Activated CD4-positive, alpha-beta T cell treated with anti-CD3 and anti-CD28 coated beads for 24 hours (primary cell): ENCODE data around the gene SLC26A11.

Experiments
- DNase-seq, 2 donors: peaks; one replicate each; pipeline ENCODE4 v3.0.0-alpha.2; 2020; ENCODE audit warnings: low read depth in 2 of 2

Gene SLC26A11

GRCh38 chr17:80217703-80218362 is 2.4 kb upstream of the SLC26A11 start:
- DNase-seq = no peak

- no peak for DNase-seq
These were observed 1.8 kb upstream of the SLC26A11 start for GRCh38 chr17:80218391-80218790.

- DNase-seq = peak; percentile 89 to 92
These were observed 1.0 kb upstream of the SLC26A11 start for GRCh38 chr17:80219013-80219762.

GRCh38 chr17:80219763-80220053 is 519 bp upstream of the SLC26A11 start:
- no peak for DNase-seq

GRCh38 chr17:80220736-80221215 is 549 bp downstream of the SLC26A11 start:
- no peak for DNase-seq

GRCh38 chr17:80221351-80222105 is 1.3 kb downstream of the SLC26A11 start:
- no peak for DNase-seq

- no peak for DNase-seq
These were observed 2.3 kb downstream of the SLC26A11 start for GRCh38 chr17:80222376-80223141.

DNA sequence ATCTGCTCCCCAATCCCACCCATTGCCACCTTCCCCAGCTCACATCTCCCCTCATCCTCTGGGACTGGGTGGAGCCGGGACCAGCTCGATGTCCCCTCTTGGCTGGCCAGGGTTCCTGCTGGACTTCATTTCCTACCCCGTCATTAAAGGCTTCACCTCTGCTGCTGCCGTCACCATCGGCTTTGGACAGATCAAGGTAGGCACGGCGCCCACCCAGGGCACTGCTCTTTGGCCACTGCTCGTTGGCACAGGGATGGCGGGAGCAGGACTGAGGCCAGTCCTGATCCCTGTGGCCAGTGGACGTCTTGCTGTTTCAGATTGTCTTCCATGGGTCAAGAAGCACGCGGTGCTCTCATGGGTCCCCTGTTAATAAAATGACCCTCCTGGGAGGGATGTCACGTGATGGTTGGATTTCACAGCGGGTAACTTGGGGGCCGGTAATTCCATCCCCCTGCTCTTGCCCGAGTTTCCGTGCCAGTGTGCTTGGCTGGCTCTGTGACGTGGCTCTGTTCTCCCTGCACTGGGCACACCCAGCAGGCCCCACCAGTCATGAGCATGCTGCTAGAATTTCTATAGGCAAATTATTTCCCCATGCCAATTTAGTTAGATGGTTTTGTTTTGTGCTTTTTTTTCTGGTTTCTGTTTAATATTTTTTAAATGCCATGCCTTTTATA is 3.1 kb downstream of the SLC26A11 start:
- DNase-seq = no peak

- no peak for DNase-seq
These were observed 3.7 kb downstream of the SLC26A11 start for GRCh38 chr17:80223838-80224497.

DNA sequence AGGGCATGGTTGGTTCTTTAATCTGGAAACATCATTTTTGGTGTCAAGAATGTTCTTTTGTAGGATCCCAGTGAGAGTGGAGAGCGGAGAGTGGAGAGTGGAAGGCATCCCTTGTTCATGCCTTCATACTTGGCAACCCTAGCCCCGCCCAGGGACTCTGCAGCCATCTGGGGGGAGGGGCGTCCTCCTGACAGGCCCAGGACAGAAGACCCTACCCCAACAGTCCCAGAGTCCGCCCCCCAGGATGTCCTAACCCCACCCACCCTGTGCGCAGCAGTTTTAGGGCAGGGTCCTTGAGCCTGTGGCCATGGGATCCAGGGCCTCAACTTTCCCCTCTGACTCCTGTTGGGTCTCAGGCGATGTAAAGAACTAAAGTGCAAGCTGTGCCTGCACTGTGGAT is 4.5 kb downstream of the SLC26A11 start:
- DNase-seq = no peak

DNA sequence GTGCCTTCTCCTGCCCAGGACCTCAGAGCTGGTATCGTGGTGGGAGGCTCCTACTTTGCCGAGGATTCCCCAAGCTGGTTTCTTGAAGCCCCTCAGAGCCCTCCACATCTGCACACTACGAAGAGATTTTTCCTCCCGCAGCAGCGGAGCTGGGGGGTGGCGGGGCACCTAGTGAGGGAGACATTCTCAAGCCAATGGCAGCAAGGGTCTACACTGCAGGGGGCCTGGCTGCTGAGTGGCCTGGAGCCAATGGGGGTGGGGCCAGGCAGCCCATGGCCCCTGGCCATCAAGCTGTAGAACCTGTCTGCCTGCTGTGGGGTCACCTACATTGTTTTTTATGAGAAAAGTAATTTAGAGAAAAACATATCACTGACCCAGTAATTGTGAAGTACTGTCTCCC is 5.0 kb downstream of the SLC26A11 start:
- no peak for DNase-seq

GRCh38 chr17:80227156-80227555 is 6.9 kb downstream of the SLC26A11 start:
- no peak for DNase-seq

- DNase-seq = no peak
These were observed 7.4 kb downstream of the SLC26A11 start for GRCh38 chr17:80227666-80228065.

- no peak for DNase-seq
These were observed 8.2 kb downstream of the SLC26A11 start for GRCh38 chr17:80228477-80228876.

DNA sequence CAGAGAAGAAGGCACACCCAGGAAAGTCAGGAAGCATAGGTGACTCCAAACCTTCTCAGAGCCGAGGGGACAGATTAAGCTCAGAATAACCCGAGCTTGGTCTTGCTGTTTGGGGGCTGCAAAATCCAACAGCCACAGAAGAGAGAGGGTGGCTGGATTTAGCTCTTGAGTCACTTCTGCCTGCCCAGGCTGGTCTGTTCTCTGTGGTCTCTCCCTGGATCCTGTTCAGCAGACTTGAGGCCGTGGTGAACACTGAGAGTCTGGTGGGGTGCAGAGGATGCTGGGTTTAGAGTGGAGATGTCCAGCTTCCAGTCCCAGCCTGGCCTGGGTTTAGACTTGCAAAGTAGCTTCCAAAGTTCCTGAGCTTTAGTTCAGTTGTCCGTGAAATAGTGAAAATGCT is 8.8 kb downstream of the SLC26A11 start:
- DNase-seq = no peak

GRCh38 chr17:80232438-80232837 is 12.2 kb downstream of the SLC26A11 start:
- no peak for DNase-seq

DNA sequence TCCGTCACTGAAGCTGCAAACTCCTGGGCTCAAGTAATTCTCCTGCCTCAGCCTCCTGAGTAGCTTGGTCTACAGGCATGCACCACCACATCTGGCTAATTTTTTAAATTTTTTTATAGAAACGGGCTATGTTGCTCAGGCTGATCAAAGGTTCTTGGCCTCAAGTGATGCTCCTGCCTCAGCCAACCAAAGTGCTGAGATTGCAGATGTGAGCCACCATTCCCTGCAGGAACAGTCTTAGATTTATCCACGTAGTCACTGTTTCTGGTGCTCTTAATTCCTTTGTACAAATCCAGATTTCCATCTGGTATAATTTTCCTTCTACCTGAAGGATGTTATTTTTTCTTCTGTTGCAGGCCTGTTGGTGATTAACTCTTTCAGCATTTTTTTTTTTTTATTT is 13.0 kb downstream of the SLC26A11 start:
- no peak for DNase-seq

GRCh38 chr17:80236911-80237310 is 16.7 kb downstream of the SLC26A11 start:
- DNase-seq = no peak

- DNase-seq = no peak
These were observed 17.2 kb downstream of the SLC26A11 start for GRCh38 chr17:80237386-80237785.

DNA sequence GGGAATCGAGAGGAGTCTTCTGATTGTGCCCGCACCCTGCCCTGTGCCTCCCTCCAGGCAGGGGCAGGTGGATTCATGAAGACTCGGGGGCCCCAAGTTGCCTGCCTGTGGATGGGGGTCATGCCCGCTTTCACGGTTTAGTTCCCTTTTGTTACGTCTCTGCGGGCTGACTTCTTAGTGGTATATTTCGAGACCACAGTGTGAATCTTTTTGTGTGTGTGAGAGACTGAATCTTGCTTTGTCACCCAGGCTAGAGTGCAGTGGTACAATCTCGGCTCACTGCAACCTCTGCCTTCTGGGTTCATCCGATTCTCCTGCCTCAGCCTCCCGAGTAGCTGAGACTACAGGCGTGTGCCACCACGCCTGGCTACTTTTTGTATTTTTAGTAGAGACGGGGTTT is 22.3 kb downstream of the SLC26A11 start:
- no peak for DNase-seq
